GM12878 (cell line): Measurements from ENCODE around the gene SLC6A8. TPM values are rescaled to one million over a fixed set of nuclear protein-coding genes. Genes with fewer than 3 reads are reported as not detected.

ENCODE experiments used
- ATAC-seq: fragments of 200-7000 bp; cut with Tn5 transposase; 3 replicates; pipeline ENCODE4 v1.9.1; 2020; ENCODE audit warnings: mild to moderate bottlenecking, moderate library complexity
- BruUV-seq: library from RNA; stranded (reverse); fragments of 400-500 nt; replicated peaks from 2 replicates; lab custom pipeline; 2021; lab: Mats Ljungman, UMichigan
- CTCF ChIA-PET: fragments of 300-600 bp; sonication (Branson Sonifier 250); formaldehyde crosslinking; extraction: SDS; loops from one replicate; lab custom pipeline; 2021; ENCODE audit warnings: inconsistent platforms; lab: Yijun Ruan, JAX
- POLR2A ChIA-PET: fragments of 350-600 bp; formaldehyde crosslinking; extraction: SDS; loops from one replicate; lab custom pipeline; 2021; ENCODE audit warnings: inconsistent platforms; lab: Charles Lee
- RAD21 ChIA-PET: fragments of 300-600 bp; sonication (Branson Sonifier 250); formaldehyde crosslinking; loops from one replicate; lab custom pipeline; 2023; ENCODE audit warnings: antibody characterized with exemption; ENCODE audit not compliant: unreplicated experiment; lab: Charles Lee
- SMC1A ChIA-PET: fragments of 300-600 bp; sonication (Branson Sonifier 250); formaldehyde crosslinking; loops from one replicate; lab custom pipeline; 2023; ENCODE audit not compliant: unreplicated experiment, uncharacterized antibody; lab: Charles Lee
- DNase-seq: peaks from one replicate; pipeline ENCODE4 v3.0.0-alpha.2; 2011; ENCODE audit warnings: low read depth, low spot score
- FAIRE-seq: peaks from 3 replicates; lab custom pipeline; 2011; peaks lifted over from hg19 to GRCh38; lab: Jason Lieb, UNC
- H2AFZ ChIP-seq: 2 replicates; pipeline ENCODE4 v1.6.0; 2011; ENCODE audit warnings: low read depth, low read length, control low read depth; ENCODE audit not compliant: control insufficient read depth
- H3K27ac ChIP-seq: 2 replicates; pipeline ENCODE4 v1.5.1; 2011; ENCODE audit warnings: control low read depth; ENCODE audit not compliant: control insufficient read depth, insufficient read depth
- H3K27me3 ChIP-seq, 2 experiments: replicated peaks in 1 of 2; 2 replicates each; pipeline versions ENCODE4 v1.6.0 to v1.6.1; 2011; ENCODE audit warnings: low read length in 1 of 2; ENCODE audit not compliant: control insufficient read depth in 2 of 2, insufficient read depth in 2 of 2
- H3K36me3 ChIP-seq, 2 experiments: 2 replicates each; pipeline ENCODE4 v1.5.1; 2011; ENCODE audit warnings: low read length in 1 of 2; ENCODE audit not compliant: control insufficient read depth in 2 of 2, insufficient read depth in 2 of 2
- H3K4me1 ChIP-seq: 2 replicates; pipeline ENCODE4 v1.6.1; 2011; ENCODE audit warnings: mild to moderate bottlenecking, low read length, moderate library complexity, mixed read lengths; ENCODE audit not compliant: control insufficient read depth, insufficient read depth
- H3K4me2 ChIP-seq: 2 replicates; pipeline ENCODE4 v1.6.0; 2011; ENCODE audit warnings: control low read depth; ENCODE audit not compliant: control insufficient read depth, insufficient read depth
- H3K4me3 ChIP-seq: fragments of 200-600 bp; sonication (generic); 2 replicates; pipeline ENCODE4 v1.5.1; 2016
- H3K79me2 ChIP-seq: 2 replicates; pipeline ENCODE4 v1.6.0; 2011; ENCODE audit warnings: low read length; ENCODE audit not compliant: control insufficient read depth, insufficient read depth
- H3K9ac ChIP-seq: 2 replicates; pipeline ENCODE4 v1.8.0; 2011; ENCODE audit warnings: low read length, control low read depth, mixed read lengths; ENCODE audit not compliant: control insufficient read depth, insufficient read depth
- H3K9me3 ChIP-seq: replicated peaks from 3 replicates; pipeline ENCODE4 v1.5.1; 2011; ENCODE audit warnings: mild to moderate bottlenecking, low read length; ENCODE audit not compliant: control insufficient read depth, insufficient read depth
- H4K20me1 ChIP-seq: 2 replicates; pipeline ENCODE4 v1.6.0; 2011; ENCODE audit not compliant: control insufficient read depth, insufficient read depth
- ETV6 ChIP-seq, 2 experiments: fragments of 450-650 bp in 1 of 2; IDR thresholded peaks in 1 of 2; conservative IDR thresholded peaks in 1 of 2; 2 replicates each; pipeline ENCODE4 v1.6.1; 2014; ENCODE audit warnings: antibody characterized with exemption in 1 of 2, borderline replicate concordance in 1 of 2, low read depth in 1 of 2, mild to moderate bottlenecking in 1 of 2, moderate library complexity in 1 of 2
- GABPA ChIP-seq: IDR thresholded peaks from 2 replicates; pipeline ENCODE4 v1.6.1; 2014; ENCODE audit warnings: antibody characterized with exemption, low read depth, mild to moderate bottlenecking, inconsistent platforms
- HDAC6 ChIP-seq: fragments of 200-600 bp; sonication (generic); IDR thresholded peaks from one replicate; pipeline ENCODE4 v1.8.0; 2017; ENCODE audit warnings: antibody characterized with exemption; ENCODE audit not compliant: unreplicated experiment
- HDGF ChIP-seq: fragments of 450-650 bp; IDR thresholded peaks from 2 replicates; pipeline ENCODE4 v1.6.1; 2016; ENCODE audit warnings: antibody characterized with exemption
- MYC ChIP-seq: IDR thresholded peaks from 2 replicates; pipeline ENCODE4 v1.6.1; 2011; ENCODE audit warnings: mild to moderate bottlenecking, low read length, moderate library complexity, inconsistent platforms; ENCODE audit not compliant: insufficient read depth, insufficient replicate concordance, insufficient read length, severe bottlenecking
- NFXL1 ChIP-seq: fragments of 450-650 bp; IDR thresholded peaks from 2 replicates; pipeline ENCODE4 v1.6.1; 2017; ENCODE audit warnings: antibody characterized with exemption, mild to moderate bottlenecking, borderline replicate concordance
- NFYA ChIP-seq: IDR thresholded peaks from 2 replicates; pipeline ENCODE4 v1.6.1; 2011; ENCODE audit warnings: low read depth, mild to moderate bottlenecking, low read length, improper control_type of control experiment, borderline replicate concordance
- PAX5 ChIP-seq: IDR thresholded peaks from 2 replicates; pipeline ENCODE4 v1.6.1; 2011; ENCODE audit warnings: low read depth, low read length, borderline replicate concordance
- POLR2AphosphoS5 ChIP-seq: IDR thresholded peaks from 2 replicates; pipeline ENCODE4 v1.6.1; 2011; ENCODE audit warnings: mild to moderate bottlenecking, low read length, inconsistent platforms
- SIX5 ChIP-seq: IDR thresholded peaks from 2 replicates; pipeline ENCODE4 v1.6.1; 2011; ENCODE audit warnings: mild to moderate bottlenecking, low read depth, low read length, moderate library complexity; ENCODE audit not compliant: severe bottlenecking
- SPI1 ChIP-seq: IDR thresholded peaks from 2 replicates; pipeline ENCODE4 v1.6.1; 2011; ENCODE audit warnings: low read depth, mild to moderate bottlenecking, low read length, moderate library complexity, borderline replicate concordance; ENCODE audit not compliant: insufficient read depth
- WGBS: methylation state at CpG from one replicate; pipeline ENCODE4 v1.1.6; 2016; ENCODE audit warnings: low lambda C conversion rate; ENCODE audit not compliant: insufficient replicate concordance, insufficient coverage; ENCODE audit errors: missing lambda C conversion rate; 5-methylcytosine and 5-hydroxymethylcytosine counted together
- in situ Hi-C: fragments of 300-500 bp; cut with MboI; formaldehyde crosslinking; loops from 9 replicates; pipeline ENCODE4 v1.14.3; 2018; ENCODE audit warnings: mixed read lengths
- intact Hi-C: fragments of 100-400 bp; cut with micrococcal nuclease; formaldehyde crosslinking; loops from one replicate; pipeline ENCODE4 v1.14.2; 2022; ENCODE audit not compliant: unreplicated experiment
- polyA plus RNA-seq, 11 experiments: library from polyadenylated mRNA; depleted of rRNA in 4 of 11; unstranded in 6 of 11; stranded (reverse) in 5 of 11; fragments of >200 nt; fragmentation: Nextera tagmentation in 4 of 11; fragmentation: Illumina TruSeq in 1 of 11; extraction: Ambion mirVana in 4 of 11; extraction: Trizol in 1 of 11; gene quantifications; 1 replicate in 1 of 11; 2 replicates in 10 of 11; pipeline versions ENCODE4 v1.2.1 to v1.2.3, GENCODE V29; 2011 to 2016; ENCODE audit warnings: inconsistent platforms in 2 of 11, missing spikeins in 2 of 11, low read depth in 1 of 11
- total RNA-seq, 4 experiments: library from RNA; depleted of rRNA in 3 of 4; stranded (reverse); fragments of >200 nt in 3 of 4; fragmentation: Illumina TruSeq in 1 of 4; extraction: Trizol in 1 of 4; gene quantifications; 2 replicates each; pipeline versions ENCODE4 v1.2.1 to v1.2.3, GENCODE V29; 2013 to 2021
- TF ChIP-seq, protein P1 (sequence below): fragments of 450-650 bp; IDR thresholded peaks from 2 replicates; pipeline ENCODE4 v1.6.1; 2016; ENCODE audit warnings: mild to moderate bottlenecking, moderate library complexity, borderline replicate concordance
- TF ChIP-seq, protein P2 (sequence below): fragments of 450-650 bp; formaldehyde crosslinking; IDR thresholded peaks from 2 replicates; pipeline ENCODE4 v1.5.0; 2022; ENCODE audit warnings: mild to moderate bottlenecking, missing genetic modification characterization
- TF ChIP-seq, protein P3 (sequence below): fragments of 150-350 bp; IDR thresholded peaks from 2 replicates; pipeline ENCODE4 v1.6.1; 2014; ENCODE audit warnings: mild to moderate bottlenecking, low read depth, low read length
- TF ChIP-seq, protein P4 (sequence below): IDR thresholded peaks from 2 replicates; pipeline ENCODE4 v1.6.1; 2011; ENCODE audit warnings: low read depth, mild to moderate bottlenecking, low read length, moderate library complexity, borderline replicate concordance; ENCODE audit errors: extremely low read depth

The SLC6A8 gene
- total and polyA plus RNA-seq, 10 of the 15 experiments (the other 5 are each of a cell fraction or from before 2014, with no cell fraction given): 0.01 to 0.72 (median 0.17) TPM; not detected in 6

DNA sequence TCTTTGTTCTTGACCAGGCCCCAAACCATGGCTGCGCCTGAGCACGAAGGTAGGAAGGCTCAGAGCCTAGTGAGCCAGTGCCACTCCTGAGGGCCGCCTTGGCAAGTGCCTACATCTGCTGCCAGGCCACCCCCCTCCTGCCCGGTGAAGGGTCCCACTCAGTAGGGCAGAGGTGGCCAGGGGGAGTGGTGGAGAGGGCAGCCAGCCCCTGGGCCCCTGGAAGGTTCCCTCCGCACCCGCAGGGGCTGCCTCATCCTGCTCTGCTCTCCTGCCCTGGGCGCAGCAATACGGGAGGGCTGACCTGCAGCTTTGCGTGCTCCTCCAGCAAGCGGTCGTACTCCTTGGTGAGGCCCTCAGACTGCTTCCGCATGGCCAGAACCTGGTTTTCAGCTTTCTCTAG is 14.0 kb downstream of the SLC6A8 start:
- FAIRE-seq: no peak
- no peak for TF ChIP-seq GABPA
- no peak for TF ChIP-seq NFYA
- no peak for TF ChIP-seq PAX5
- TF ChIP-seq MYC: no peak
- TF ChIP-seq HDGF: no peak
- no peak for TF ChIP-seq SPI1
- TF ChIP-seq, protein P1, sequence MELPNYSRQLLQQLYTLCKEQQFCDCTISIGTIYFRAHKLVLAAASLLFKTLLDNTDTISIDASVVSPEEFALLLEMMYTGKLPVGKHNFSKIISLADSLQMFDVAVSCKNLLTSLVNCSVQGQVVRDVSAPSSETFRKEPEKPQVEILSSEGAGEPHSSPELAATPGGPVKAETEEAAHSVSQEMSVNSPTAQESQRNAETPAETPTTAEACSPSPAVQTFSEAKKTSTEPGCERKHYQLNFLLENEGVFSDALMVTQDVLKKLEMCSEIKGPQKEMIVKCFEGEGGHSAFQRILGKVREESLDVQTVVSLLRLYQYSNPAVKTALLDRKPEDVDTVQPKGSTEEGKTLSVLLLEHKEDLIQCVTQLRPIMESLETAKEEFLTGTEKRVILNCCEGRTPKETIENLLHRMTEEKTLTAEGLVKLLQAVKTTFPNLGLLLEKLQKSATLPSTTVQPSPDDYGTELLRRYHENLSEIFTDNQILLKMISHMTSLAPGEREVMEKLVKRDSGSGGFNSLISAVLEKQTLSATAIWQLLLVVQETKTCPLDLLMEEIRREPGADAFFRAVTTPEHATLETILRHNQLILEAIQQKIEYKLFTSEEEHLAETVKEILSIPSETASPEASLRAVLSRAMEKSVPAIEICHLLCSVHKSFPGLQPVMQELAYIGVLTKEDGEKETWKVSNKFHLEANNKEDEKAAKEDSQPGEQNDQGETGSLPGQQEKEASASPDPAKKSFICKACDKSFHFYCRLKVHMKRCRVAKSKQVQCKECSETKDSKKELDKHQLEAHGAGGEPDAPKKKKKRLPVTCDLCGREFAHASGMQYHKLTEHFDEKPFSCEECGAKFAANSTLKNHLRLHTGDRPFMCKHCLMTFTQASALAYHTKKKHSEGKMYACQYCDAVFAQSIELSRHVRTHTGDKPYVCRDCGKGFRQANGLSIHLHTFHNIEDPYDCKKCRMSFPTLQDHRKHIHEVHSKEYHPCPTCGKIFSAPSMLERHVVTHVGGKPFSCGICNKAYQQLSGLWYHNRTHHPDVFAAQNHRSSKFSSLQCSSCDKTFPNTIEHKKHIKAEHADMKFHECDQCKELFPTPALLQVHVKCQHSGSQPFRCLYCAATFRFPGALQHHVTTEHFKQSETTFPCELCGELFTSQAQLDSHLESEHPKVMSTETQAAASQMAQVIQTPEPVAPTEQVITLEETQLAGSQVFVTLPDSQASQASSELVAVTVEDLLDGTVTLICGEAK: no peak
- no peak for TF ChIP-seq HDAC6
- no peak for TF ChIP-seq NFXL1
- no peak for TF ChIP-seq SIX5
- TF ChIP-seq POLR2AphosphoS5: no peak
- no peak for TF ChIP-seq ETV6 (conservative IDR thresholded peaks at IDR 0.05 in 1 of 2, IDR thresholded peaks at IDR 0.05 in 1 of 2; ENCODE audit: borderline replicate concordance in 1 of 2, low read depth in 1 of 2)
- TF ChIP-seq, protein P2, sequence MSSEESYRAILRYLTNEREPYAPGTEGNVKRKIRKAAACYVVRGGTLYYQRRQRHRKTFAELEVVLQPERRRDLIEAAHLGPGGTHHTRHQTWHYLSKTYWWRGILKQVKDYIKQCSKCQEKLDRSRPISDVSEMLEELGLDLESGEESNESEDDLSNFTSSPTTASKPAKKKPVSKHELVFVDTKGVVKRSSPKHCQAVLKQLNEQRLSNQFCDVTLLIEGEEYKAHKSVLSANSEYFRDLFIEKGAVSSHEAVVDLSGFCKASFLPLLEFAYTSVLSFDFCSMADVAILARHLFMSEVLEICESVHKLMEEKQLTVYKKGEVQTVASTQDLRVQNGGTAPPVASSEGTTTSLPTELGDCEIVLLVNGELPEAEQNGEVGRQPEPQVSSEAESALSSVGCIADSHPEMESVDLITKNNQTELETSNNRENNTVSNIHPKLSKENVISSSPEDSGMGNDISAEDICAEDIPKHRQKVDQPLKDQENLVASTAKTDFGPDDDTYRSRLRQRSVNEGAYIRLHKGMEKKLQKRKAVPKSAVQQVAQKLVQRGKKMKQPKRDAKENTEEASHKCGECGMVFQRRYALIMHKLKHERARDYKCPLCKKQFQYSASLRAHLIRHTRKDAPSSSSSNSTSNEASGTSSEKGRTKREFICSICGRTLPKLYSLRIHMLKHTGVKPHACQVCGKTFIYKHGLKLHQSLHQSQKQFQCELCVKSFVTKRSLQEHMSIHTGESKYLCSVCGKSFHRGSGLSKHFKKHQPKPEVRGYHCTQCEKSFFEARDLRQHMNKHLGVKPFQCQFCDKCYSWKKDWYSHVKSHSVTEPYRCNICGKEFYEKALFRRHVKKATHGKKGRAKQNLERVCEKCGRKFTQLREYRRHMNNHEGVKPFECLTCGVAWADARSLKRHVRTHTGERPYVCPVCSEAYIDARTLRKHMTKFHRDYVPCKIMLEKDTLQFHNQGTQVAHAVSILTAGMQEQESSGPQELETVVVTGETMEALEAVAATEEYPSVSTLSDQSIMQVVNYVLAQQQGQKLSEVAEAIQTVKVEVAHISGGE (CRISPR knock-in tag): no peak
- TF ChIP-seq, protein P3, sequence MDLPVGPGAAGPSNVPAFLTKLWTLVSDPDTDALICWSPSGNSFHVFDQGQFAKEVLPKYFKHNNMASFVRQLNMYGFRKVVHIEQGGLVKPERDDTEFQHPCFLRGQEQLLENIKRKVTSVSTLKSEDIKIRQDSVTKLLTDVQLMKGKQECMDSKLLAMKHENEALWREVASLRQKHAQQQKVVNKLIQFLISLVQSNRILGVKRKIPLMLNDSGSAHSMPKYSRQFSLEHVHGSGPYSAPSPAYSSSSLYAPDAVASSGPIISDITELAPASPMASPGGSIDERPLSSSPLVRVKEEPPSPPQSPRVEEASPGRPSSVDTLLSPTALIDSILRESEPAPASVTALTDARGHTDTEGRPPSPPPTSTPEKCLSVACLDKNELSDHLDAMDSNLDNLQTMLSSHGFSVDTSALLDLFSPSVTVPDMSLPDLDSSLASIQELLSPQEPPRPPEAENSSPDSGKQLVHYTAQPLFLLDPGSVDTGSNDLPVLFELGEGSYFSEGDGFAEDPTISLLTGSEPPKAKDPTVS: no peak
- TF ChIP-seq, protein P4, sequence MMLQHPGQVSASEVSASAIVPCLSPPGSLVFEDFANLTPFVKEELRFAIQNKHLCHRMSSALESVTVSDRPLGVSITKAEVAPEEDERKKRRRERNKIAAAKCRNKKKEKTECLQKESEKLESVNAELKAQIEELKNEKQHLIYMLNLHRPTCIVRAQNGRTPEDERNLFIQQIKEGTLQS: no peak

More for the DNA sequence above, 14.0 kb downstream of the SLC6A8 start:
- Histone ChIP-seq H3K79me2 (no peaks in the 10 kb centered on the region), H3K4me3 (no peak overlapping the region), H3K4me1 (no peaks in the 10 kb centered on the region), H3K27ac (no peak overlapping the region), H3K36me3 (peaks cover 0 to 2% of the 10 kb centered on the region in 2 experiments; a peak in 2 of 4 replicates), H2AFZ (no peak overlapping the region), H3K27me3 (no peaks in the 10 kb centered on the region), H4K20me1 (no peaks in the 10 kb centered on the region), H3K9me3 (no peaks in the 10 kb centered on the region), H3K9ac (no peak overlapping the region), H3K4me2 (no peak overlapping the region)
- in situ Hi-C loops: no loop called here
- DNase-seq (no peak), ATAC-seq (no peak)
- 78% methylated on average over 10 of the region's 12 CpGs for WGBS
- no TSS peak for BruUV-seq
- intact Hi-C loops: no loop called here
- ChIA-PET POLR2A (no interaction called here), CTCF (no interaction called here), RAD21 (no interaction called here), SMC1A (no interaction called here)
